ENCODE data around the gene BTG4.

The BTG4 gene

GRCh38 chr11:111483431-111483830 lies 28.8 kb downstream of the BTG4 start:
- DNase-seq: no peak

GRCh38 chr11:111479666-111480065 lies 32.5 kb downstream of the BTG4 start:
- no peak for DNase-seq

- DNase-seq: no peak
Observed at GRCh38 chr11:111477898-111478297, 34.3 kb downstream of the BTG4 start.

- no peak for DNase-seq
Observed at GRCh38 chr11:111476956-111477355, 35.2 kb downstream of the BTG4 start.

- DNase-seq: no peak
Observed at GRCh38 chr11:111476366-111476765, 35.8 kb downstream of the BTG4 start.

GRCh38 chr11:111474432-111474831 lies 37.8 kb downstream of the BTG4 start:
- no peak for DNase-seq

GRCh38 chr11:111472228-111472627 lies 40.0 kb downstream of the BTG4 start:
- DNase-seq: no peak

- no peak for DNase-seq
Observed at GRCh38 chr11:111469200-111469599, 43.0 kb downstream of the BTG4 start.

GRCh38 chr11:111466615-111467014 lies 45.6 kb downstream of the BTG4 start:
- DNase-seq: no peak

GRCh38 chr11:111465400-111465799 lies 46.8 kb downstream of the BTG4 start:
- DNase-seq: no peak

- DNase-seq: no peak
Observed at GRCh38 chr11:111463276-111463675, 48.9 kb downstream of the BTG4 start.

- DNase-seq: no peak
Observed at GRCh38 chr11:111462329-111462728, 49.9 kb downstream of the BTG4 start.

- DNase-seq: no peak
Observed at GRCh38 chr11:111461460-111462235, 50.5 kb downstream of the BTG4 start.

- no peak for DNase-seq
Observed at GRCh38 chr11:111460856-111461255, 51.3 kb downstream of the BTG4 start.

- no peak for DNase-seq
Observed at GRCh38 chr11:111460340-111460739, 51.8 kb downstream of the BTG4 start.

GRCh38 chr11:111459506-111460270 lies 52.5 kb downstream of the BTG4 start:
- no peak for DNase-seq

GRCh38 chr11:111457731-111458368 lies 54.3 kb downstream of the BTG4 start:
- no peak for DNase-seq

- DNase-seq: no peak
Observed at GRCh38 chr11:111456859-111457730, 55.1 kb downstream of the BTG4 start.

GRCh38 chr11:111456086-111456858 lies 55.9 kb downstream of the BTG4 start:
- no peak for DNase-seq

GRCh38 chr11:111455291-111456085 lies 56.7 kb downstream of the BTG4 start:
- no peak for DNase-seq

- DNase-seq: peak in 1 of 2 donors; percentile 29
Observed at GRCh38 chr11:111454561-111455192, 57.5 kb downstream of the BTG4 start.

All from inflammatory macrophage treated with lipopolysaccharide for 1 hour (primary cell).